Fibroblast of lung (primary cell): ENCODE results near the gene HOXA11.
A peak's percentile ranks its signal among the peaks of the same experiment; 100 is the strongest.

Experiments used
- EZH2 ChIP-seq: IDR thresholded peaks from 2 replicates; pipeline ENCODE4 v1.5.1; 2012; ENCODE audit warnings: low read length, control low read depth, mild to moderate bottlenecking; ENCODE audit errors: missing control alignments
- TF ChIP-seq, protein P1 (sequence below), 2 donors: IDR thresholded peaks in 1 of 2; conservative IDR thresholded peaks in 1 of 2; 1 replicate in 1 of 2; 2 replicates in 1 of 2; pipeline ENCODE4 v1.5.1; 2011 to 2012; ENCODE audit warnings: low read length in 2 of 2, control low read depth in 1 of 2, inconsistent platforms in 1 of 2, low read depth in 1 of 2, mild to moderate bottlenecking in 1 of 2

DNA sequence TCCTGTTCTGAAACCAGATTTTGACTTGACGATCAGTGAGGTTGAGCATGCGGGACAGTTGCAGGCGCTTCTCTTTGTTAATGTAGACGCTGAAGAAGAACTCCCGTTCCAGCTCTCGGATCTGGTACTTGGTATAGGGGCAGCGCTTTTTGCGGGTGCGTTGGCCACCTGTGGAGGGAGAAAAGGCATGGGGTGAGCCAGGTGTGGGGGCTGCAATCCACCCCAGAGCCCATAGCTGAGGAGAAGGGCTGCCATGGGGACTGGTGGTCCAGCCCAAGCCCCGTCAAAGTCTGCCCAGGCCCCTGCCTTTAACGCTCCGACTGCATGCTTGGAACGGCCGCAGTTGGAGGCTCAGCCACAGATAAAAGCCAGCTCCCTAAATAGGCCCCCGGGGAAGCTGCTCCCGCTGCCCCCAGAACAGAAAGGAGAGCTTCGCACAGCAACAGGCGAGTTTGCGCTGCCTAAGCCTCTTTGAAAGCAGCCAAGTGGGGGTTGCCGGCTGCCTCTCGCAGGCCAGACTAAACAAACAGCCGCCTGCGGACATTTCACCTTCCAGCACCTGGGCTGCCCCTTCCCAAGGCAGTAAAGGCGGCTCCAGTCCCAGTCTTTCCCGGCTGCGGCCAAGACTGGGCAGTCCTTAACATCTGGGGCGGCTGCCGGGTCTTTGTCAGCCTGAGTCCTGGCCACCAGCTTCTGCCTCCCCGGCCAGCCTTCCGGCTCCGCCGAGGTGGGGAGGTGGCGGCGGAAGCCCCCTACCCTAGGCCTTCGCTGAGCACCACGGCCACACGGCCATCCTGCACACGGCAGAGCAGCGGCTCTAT is 2.0 kb downstream of the HOXA11 start:
- TF ChIP-seq, protein P1, sequence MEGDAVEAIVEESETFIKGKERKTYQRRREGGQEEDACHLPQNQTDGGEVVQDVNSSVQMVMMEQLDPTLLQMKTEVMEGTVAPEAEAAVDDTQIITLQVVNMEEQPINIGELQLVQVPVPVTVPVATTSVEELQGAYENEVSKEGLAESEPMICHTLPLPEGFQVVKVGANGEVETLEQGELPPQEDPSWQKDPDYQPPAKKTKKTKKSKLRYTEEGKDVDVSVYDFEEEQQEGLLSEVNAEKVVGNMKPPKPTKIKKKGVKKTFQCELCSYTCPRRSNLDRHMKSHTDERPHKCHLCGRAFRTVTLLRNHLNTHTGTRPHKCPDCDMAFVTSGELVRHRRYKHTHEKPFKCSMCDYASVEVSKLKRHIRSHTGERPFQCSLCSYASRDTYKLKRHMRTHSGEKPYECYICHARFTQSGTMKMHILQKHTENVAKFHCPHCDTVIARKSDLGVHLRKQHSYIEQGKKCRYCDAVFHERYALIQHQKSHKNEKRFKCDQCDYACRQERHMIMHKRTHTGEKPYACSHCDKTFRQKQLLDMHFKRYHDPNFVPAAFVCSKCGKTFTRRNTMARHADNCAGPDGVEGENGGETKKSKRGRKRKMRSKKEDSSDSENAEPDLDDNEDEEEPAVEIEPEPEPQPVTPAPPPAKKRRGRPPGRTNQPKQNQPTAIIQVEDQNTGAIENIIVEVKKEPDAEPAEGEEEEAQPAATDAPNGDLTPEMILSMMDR (conservative IDR thresholded peaks at IDR 0.05 in 1 of 2, IDR thresholded peaks at IDR 0.05 in 1 of 2; ENCODE audit: low read depth in 1 of 2, low read length in 2 of 2): no peak
- TF ChIP-seq EZH2: peak; percentile 68
